EH (cell line): Measurements from ENCODE around the gene RYK.
A peak's percentile ranks its signal among the peaks of the same experiment; 100 is the strongest.
"Not testable (repeated sequence)": the region's sequence is repeated elsewhere in the genome, so short reads cannot be mapped to it uniquely, and the experiment has no call there.

Experiments used
- DNase-seq: peaks from one replicate; pipeline ENCODE4 v3.0.0-alpha.2; 2015; ENCODE audit warnings: low read depth

Gene RYK

DNA sequence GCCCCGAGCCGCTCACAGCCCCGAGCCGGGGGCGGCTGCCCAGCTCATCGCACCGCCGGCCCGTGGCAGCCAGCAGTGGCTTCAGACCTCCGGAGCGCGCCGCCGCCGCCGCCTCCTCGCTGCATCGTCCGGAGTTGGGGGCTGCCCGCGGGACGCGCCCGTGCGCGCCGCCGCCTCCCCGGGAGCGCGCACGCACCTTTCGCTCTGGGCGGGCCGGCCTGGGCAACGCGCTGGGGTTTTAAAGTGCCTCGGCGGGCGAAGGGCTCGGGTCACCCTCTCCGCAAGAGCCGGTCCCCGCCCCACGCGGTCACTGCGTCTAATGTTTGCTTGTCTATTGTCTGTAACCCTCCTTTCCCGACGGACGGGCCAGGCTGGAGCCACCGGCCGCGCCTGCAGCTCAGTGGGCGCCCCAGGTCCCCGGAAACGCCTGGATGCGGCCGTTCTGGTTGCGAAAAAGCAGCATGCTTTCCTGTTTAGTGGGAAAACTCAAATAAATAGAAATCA is at the start of gene RYK:
TSS of gene RYK (minus strand) at position 143 of the 504 bp plus-strand sequence. CDS start 205 bp downstream, outside the sequence.
- DNase-seq: peak; percentile 78

DNA sequence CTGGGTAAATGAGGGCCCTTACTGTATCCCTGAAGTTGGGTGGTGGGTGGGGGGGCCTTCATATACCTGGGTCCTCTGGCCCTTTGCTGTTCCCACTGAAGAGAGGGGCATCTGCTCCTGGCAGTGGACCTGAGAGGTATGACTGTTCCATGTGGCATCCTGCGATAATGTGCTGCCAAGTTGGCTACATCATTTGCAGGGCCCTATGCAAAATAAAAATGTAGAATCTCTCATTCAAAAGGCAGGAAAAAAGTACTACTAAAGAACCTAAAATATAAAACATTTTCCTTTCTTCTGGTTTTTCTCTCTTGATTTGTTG is 49.2 kb upstream of the RYK start:
- DNase-seq: no peak

DNA sequence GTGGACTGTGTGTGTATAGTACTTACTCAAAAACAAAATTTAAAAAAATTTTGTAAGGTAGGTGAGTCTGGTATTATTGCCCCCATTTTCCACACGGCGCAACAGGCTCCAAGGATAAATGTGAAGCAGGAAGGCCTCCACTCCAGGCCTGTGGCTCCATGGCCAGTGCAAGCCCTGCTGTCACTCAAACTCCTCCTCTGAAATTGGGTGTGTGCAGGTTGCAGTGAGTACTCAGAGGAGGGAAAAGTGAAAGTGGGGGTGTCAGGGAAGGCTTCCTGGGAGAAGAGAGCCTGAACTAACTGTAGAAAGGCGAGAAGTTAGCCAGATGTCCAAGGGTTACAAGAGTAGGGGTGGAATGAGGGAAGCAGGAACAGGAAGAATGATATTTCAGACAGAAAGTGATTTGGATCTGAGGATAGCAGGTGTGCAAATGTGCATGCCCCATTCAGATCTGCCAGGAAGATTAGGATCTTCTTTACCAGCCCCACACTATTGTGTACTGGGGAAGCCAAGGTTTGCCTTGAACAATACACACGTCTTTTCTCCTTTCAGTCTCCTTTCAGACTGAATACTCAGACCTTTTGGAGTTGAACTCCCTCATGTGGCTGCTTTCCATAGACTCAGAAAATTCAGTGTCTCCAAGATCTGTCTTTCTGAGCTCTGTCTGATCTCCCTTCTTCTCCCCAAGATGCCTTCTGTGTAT is 48.7 kb upstream of the RYK start:
- DNase-seq: peak; percentile 48

DNA sequence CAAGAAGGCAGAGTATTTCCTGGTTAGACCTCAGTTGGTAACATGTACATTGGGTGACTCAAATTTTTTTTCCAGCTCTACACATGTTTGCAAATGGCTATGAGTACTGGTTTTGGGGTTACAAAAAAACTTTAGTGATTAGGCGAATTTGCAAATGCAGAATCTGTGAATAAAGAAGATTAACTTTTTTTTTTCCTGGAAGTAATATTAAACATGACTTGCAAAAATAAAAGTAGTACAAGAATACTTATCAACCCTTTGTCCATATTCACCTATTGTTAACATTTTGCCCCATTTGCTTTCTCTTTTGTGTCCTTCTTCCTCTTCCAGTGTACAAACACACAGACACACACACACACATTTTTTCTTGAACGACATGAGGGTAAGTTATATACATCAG is 47.6 kb upstream of the RYK start:
- no peak for DNase-seq

DNA sequence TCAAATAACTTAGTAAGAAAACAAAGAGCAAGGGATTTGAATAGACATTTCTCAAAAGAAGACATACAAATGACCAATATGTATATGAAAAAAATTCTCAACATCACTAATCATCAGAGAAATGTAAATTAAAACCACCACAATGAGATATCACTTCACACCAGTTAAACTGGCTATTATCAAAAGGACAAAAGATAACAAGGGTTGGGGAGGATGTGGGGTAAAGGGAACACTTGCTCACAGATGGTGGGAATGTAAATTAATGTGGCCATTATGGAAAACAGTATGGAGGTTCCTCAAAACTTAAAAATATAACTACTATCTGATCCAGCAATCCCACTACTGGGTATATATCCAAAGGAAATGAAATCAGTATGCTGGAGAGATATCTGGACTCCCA is 46.0 kb upstream of the RYK start:
- no peak for DNase-seq

DNA sequence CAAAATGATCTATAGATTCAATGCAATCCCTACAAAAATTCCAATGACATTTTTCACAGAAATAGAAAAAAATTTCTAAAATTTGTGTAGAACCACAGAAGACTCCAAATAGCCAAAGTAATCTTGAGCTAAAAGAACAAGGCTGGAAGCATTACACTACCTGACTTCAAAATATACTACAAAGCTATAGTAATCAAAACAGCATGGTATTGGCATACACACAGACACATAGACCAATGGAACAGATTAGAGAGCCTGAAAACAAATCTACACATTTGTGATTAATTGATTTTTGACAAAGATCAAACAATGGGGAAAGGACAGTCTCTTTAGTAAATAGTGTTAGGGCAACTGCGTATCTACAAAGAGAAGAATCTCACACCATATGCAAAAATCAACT is 45.3 kb upstream of the RYK start:
- no peak for DNase-seq

DNA sequence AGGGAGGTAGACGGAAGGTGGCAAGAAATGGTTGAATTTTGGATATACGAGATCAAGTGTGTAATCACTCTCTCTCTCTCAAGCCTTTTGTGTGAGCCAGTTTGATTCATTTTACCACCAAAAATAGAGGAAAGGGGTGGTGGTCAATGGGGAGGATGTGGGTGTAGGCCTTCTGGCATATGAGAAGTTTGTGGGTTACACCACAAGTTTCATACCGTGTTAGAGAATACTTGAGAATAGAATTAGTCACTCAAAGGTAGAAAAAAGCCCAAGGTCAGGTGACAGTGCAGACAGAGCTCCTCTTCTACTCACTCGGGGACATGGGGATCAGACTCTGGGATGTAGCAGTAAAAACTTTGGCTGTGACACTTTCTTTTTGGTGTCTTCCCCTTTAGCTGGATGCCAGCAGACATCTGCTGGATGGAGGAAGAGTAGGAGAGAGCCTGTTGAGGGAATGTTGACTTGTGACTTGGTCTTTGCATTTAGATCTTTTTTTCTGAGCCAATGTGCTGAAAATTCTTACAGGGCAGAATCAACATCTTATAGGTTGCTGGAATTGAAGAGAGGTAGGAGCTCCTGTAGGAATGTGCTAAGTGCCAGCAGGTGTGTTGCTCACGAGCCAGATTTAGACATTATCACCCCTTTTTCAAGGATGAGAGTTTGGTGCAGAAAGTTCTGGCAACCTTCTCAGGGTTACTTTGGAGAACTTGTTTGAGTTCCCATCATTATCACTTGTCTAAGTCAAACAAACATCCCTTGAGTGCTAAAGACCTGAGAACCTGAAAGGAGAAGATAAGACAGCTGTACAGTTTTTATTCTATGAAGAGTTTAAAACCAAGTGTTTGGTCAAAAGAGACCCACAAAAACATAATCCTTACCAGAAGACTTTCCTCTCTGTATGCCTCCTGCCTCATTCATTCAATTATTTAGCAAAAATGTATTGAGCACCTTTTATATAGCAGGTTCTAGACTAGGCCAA is 43.9 kb upstream of the RYK start:
- no peak for DNase-seq

DNA sequence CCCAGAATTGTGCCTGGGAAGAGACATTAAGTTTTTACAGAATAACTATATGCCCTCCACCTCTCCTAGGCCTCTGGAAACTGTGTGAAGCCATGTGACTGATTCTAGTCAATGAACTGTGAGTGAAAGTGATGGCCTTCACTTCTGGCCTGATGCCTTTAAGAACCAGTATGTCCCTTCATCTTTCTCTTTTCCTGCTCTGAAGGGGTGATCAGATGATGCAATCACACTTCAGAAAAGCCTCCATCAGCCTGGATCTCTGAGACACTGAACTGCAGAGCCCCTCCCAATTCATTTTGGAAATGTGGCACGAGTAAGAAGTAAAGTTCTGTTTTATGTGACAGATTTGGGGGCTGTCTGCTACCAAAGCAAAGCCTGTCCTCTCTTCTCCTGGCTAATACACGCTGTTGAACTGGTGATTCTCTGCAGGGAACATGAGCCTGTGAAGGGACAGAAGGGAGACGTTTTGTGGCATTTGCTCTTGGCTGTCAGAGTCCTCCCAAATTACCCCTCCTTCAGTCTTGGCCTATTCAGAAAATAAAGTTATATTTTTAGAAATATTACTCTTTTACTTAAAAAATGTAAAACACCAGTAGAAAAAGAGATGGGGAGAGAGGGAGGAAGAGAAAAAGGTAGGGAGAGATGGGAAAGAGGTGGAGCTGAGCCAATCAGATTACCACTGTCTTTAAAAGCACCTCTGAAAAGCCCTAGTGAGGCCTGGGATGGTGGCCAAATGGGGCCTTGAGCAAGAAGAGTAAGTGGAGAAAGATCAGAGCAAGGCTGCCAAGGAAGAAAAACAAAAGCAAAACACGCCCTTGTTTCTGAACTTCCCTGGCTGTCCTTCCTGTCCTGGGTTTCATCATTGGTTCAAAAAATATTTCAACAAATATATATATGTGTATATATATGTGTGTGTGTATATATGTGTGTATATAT is 40.9 kb upstream of the RYK start:
- peak; percentile 80 for DNase-seq

DNA sequence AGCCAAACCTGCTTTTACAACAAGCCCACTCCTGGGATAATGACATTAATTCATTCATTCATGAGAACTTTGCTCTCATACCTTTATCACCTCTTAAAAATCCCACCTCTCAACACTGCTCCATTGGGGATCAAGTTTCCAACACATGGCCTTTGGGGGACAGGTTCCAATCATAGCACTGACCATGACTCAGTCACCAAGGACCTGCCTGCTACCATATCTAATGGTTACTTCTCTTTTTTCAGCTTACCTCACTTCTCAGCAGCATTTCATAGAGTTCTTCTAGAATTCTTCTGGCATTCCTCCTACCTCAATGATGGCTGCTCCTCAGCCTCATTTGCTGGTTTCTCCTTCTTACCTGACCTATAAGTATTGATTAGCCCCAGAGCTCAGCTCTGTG is 36.9 kb upstream of the RYK start:
- no peak for DNase-seq

DNA sequence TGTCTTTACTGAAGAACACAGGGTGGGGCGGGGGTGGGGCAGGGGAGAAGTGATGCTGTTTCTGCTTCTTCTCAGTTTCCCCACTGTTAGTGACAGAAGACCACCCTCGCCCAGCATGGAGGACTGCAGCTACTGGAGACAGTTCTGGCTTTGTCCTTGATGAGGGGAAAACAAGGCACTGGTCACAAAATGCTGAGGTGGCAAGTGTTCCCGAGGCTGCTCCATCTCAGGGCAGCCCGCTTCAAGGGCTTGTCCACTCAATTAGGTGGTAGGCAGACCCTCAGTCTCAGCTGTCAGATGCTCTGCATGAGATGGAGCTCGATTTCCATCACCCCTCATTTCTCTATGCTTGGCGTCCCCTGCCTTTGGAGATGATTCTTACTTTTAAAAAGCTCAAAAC is 33.8 kb upstream of the RYK start:
- no peak for DNase-seq

DNA sequence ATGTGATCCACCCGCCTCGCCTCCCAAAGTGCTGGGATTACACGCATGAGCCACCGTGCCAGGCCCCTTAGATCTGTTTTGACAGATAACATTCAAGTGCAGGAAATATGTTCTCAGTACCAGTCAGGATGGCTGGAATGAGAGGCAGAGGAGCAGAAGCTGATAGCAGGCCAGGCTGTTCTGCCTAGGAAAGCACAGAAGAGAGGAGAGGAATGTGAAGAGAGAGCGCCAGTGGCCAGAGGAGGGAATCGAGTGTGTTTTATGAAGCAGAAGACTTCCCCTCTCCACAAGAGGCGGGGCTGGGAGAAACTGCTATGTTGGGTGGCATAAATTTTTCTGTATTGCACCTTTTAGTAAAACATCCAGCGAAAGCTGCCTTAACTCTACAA is 32.0 kb upstream of the RYK start:
- no peak for DNase-seq

DNA sequence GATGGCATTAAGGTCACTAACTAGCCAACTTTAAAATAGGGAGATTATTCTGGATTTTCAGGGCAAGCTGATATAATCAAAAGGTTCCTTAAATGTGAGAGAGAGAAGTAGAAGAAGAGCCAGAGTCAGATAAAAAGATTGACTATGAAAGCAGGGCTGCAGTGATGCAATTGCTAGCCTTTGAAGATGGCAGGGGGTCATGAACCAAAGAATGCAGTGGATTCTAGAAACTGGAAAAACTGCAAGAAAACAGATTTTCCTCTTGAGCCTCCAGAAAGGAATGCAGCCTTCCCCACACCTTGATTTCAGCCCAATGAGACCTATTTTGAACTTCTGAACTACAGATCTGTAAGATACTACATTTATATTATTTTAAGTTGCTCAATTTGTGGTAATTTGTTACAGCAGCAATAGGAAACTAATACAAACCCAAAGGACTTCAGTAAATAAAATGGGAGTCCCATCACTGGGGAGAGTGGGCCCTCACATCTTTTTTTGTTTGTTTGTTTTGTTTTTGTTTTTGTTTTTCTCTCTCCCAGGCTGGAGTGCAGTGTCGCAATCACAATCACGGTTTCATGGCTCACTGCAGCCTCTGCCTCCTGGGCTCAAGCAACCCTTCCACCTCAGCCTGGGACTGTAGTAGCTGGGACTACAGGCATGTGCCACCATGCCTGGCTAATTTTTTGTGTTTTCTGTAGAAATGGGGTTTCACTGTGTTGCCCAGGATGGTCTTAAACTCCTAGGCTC is 31.4 kb upstream of the RYK start:
- no peak for DNase-seq

DNA sequence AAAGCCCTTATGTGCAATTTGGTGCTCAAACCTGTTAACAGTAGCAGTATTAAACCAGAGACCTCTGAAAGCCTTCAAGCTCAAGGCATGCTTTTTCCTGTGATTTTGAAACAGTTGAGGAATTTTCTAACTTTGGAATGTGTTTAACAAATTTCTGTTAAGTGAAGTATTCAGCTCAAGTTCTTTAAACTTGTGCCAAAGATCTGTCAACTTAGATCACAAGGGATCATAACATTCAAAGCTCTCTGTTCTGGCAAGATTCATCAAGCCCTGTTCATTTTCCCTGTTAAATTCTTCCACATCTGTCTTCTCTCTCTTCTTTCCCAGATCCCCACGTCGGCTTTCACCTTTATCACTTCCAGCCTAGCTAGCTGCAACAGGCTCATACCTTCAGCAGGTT is 28.8 kb upstream of the RYK start:
- peak; percentile 38 for DNase-seq

DNA sequence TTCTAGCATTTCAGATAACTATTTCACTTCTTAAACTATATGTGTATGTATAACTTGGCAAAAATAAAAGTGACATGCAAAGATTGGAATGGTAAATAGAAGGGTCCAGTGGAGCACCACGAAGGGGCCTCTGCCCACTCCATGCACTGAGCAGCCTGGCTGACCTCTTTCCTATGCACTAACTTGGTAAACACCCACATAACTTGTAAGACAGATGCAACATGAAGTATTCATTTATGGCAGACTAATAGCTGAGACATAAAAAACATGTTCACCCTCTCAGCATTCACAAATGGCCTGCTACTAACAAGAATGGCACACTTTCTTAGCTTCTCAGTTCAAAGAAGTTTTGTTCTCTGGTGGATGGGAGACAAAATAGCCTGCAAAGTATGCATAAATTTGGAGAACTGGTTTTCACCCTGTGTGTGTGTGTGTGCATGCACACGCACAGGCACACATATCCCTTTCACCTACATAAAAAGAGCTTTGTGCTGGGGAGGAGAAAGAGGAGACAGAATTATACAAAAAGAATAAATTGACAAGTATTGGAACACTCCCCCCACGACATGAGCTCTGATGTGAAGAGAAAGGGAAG is 26.5 kb upstream of the RYK start:
- no peak for DNase-seq

DNA sequence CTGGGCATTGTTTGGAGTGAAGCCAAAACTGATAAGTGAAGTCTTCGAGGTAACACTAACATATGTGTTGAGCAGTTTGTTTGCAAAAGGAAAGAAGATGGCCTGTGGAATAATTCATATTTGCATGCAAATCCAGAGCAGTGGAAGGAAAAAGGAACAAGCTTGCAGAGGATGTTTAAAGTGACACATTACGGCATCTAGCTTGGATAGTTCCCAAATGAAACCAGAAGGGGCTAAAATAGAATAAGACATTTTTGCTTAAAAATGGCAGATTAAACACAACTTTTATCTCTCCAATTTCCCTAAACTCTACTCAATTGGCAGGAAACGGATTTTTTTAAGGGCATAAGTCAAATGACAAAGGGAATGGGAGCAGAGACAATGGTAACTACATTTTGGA is 25.4 kb upstream of the RYK start:
- DNase-seq: no peak

DNA sequence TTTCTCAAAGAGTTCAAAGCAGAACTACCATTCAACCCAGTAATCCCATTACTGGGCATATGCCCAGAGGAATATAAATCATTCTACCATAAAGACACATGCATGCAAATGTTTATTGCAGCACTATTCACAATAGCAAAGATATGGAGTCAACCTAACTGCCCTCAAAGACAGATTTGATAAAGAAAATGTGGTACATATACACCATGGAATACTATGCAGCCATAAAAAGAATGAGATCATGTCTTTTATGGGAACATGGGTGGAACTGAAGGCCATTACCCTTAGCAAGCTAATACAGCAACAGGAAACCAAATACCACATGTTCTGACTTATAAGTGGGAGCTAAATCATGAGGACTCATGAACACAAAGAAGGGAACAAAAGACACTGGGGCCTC is 24.5 kb upstream of the RYK start:
- not testable (repeated sequence) for DNase-seq

DNA sequence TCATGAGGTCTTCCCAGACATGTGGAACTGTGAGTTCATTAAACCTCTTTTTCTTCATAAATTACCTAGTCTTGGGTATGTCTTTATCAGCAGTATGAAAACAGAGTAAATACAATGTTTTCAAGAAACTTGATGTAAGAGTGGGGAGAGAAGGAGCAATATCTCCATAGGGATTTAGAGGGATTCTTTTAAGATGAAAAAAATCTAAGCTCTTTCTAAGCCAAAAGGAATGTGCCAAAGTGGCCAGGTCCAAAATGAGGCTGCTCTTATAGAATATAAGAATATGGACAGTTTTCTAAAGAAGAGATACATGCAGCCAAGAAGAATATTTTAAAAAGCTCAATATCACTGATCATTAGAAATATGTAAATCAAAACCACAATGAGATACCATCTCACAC is 23.9 kb upstream of the RYK start:
- no peak for DNase-seq

DNA sequence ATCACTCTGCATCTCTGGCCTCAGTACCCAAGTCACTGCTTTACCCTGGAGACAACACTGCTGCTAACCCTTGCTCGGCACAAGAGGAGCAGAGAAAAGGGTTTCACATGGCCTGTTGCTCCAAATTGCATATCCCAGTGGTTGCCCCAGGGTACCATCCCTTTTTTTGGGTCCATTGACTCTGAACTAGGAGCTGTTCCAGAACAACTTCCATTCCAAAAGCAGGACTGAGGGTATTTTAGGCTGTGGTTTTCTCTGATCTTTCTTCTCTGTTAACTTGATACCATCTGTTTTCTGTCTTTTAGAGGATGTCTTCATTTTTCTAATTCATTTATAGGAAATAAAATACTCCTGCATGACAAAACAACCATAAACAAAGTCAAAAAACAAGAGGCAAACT is 17.3 kb upstream of the RYK start:
- DNase-seq: no peak

DNA sequence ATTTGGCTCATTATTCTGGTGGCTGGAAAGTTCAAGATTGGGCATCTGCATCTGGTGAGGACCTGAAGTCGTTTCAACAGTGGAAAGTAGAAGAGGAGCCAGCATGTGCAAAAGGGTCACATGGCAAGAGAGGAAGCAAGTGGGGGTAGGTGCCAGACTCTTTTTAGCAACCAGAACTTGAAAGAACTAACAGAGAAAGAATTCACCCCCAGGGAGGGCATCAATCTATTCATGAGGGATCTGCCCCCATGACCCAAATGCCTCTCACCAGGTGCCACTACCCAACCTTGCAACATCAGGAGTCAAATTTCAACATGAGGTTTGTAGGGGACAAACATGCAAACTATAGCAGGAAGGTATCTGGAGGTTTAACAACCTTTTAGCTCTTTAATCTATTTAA is 10.3 kb upstream of the RYK start:
- no peak for DNase-seq

DNA sequence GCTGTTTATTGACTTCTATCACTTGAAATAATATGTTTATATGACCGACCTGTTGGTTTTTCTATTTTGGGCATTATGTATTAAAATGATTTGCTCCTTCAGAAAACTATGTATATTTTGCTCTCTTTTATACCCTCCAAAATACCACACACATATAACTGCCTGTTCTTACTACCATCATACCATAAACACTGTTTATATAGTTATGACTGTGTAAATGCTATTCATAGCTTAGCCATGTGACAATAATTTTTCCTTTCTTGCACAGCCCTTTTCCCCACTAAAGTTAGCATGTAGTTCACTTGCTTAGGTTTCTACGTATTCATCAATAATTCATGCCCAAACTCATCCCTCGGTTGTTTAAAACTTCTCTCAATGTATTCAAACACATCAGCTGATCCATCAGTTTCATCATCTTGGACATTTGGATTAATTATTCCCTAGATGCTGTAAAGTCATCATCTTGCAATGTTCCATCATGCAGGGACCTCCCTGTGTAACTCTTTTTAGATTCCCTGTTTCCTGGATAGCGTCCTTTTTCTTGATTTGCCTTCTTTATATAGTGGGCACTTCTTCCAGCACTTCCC is 8.2 kb upstream of the RYK start:
- no peak for DNase-seq

DNA sequence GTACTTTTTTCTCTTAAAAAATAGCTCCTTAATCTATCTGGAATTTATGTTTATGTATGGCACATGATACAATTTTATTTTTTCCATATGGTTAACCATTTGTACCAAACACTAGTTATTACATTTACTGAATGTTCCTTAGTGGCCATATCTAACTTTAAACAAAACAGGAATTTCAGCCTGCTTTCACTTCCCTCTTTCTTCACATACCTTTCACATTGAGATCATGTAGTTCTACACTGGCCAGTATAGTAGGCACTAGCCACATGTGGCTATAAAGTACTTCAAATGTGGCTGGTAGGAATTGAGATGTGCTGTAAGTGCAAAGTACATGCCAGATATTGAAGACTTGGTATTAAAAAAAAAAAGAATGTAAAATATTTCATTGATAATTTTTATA is 4.7 kb upstream of the RYK start:
- no peak for DNase-seq
